Measurements from ENCODE around the gene GGT1.
"Not testable (repeated sequence)": the region's sequence is repeated elsewhere in the genome, so short reads cannot be mapped to it uniquely, and the experiment has no call there.

The GGT1 gene

GRCh38 chr22:24599958-24600715 lies 2.9 kb upstream of the GGT1 start:
- not testable (repeated sequence) for DNase-seq

GRCh38 chr22:24601217-24602104 lies 1.5 kb upstream of the GGT1 start:
- no peak for DNase-seq

- not testable (repeated sequence) for DNase-seq
Measured at GRCh38 chr22:24602105-24602749, 766 bp upstream of the GGT1 start.

GRCh38 chr22:24603770-24604629 lies 1.0 kb downstream of the GGT1 start:
- DNase-seq: not testable (repeated sequence)

- not testable (repeated sequence) for DNase-seq
Measured at GRCh38 chr22:24606340-24606739, 3.3 kb downstream of the GGT1 start.

GRCh38 chr22:24607429-24607983 lies 4.5 kb downstream of the GGT1 start:
- DNase-seq: not testable (repeated sequence)

GRCh38 chr22:24608327-24608726 lies 5.3 kb downstream of the GGT1 start:
- not testable (repeated sequence) for DNase-seq

- DNase-seq: not testable (repeated sequence)
Measured at GRCh38 chr22:24609888-24610287, 6.9 kb downstream of the GGT1 start.

- DNase-seq: not testable (repeated sequence)
Measured at GRCh38 chr22:24614794-24615193, 11.8 kb downstream of the GGT1 start.

- not testable (repeated sequence) for DNase-seq
Measured at GRCh38 chr22:24621244-24621643, 18.3 kb downstream of the GGT1 start.

- not testable (repeated sequence) for DNase-seq
Measured at GRCh38 chr22:24622596-24622995, 19.6 kb downstream of the GGT1 start.

GRCh38 chr22:24627911-24628310 lies 24.9 kb downstream of the GGT1 start:
- DNase-seq: not testable (repeated sequence)

GRCh38 chr22:24629069-24629468 lies 26.1 kb downstream of the GGT1 start:
- not testable (repeated sequence) for DNase-seq

- DNase-seq: not testable (repeated sequence)
Measured at GRCh38 chr22:24630812-24631427, 27.9 kb downstream of the GGT1 start.

- DNase-seq: not testable (repeated sequence)
Measured at GRCh38 chr22:24631430-24632122, 28.6 kb downstream of the GGT1 start.

- DNase-seq: not testable (repeated sequence)
Measured at GRCh38 chr22:24632642-24633041, 29.6 kb downstream of the GGT1 start.

GRCh38 chr22:24633231-24634023 lies 30.4 kb downstream of the GGT1 start:
- DNase-seq: not testable (repeated sequence)

- not testable (repeated sequence) for DNase-seq
Measured at GRCh38 chr22:24634776-24635389, 31.9 kb downstream of the GGT1 start.

GRCh38 chr22:24636513-24636912 lies 33.5 kb downstream of the GGT1 start:
- DNase-seq: not testable (repeated sequence)
